Fibroblast of skin of left biceps (primary cell): ENCODE results near the gene APIP.
"Not testable (repeated sequence)": the region's sequence is repeated elsewhere in the genome, so short reads cannot be mapped to it uniquely, and the experiment has no call there.

ENCODE experiments used
- DNase-seq, 2 experiments: peaks; one replicate each; pipeline ENCODE4 v3.0.0-alpha.2; 2013; ENCODE audit warnings: low read depth in 2 of 2

Gene APIP

GRCh38 chr11:34926101-34926830, 10.1 kb upstream of the APIP start:
- DNase-seq = peak in 1 of 2 experiments; percentile 33

GRCh38 chr11:34924714-34925113, 8.5 kb upstream of the APIP start:
- DNase-seq = no peak

GRCh38 chr11:34921156-34921555, 5.0 kb upstream of the APIP start:
- DNase-seq = no peak

GRCh38 chr11:34916843-34917770, 928 bp upstream of the APIP start:
- no peak for DNase-seq

GRCh38 chr11:34915136-34916014, 804 bp downstream of the APIP start:
- DNase-seq = no peak

- DNase-seq = not testable (repeated sequence)
These were observed 2.6 kb downstream of the APIP start for GRCh38 chr11:34913556-34913955.

- no peak for DNase-seq
These were observed 4.5 kb downstream of the APIP start for GRCh38 chr11:34911676-34912075.

GRCh38 chr11:34910817-34911216, 5.4 kb downstream of the APIP start:
- no peak for DNase-seq

- DNase-seq = no peak
These were observed 6.2 kb downstream of the APIP start for GRCh38 chr11:34909955-34910354.

- no peak for DNase-seq
These were observed 6.8 kb downstream of the APIP start for GRCh38 chr11:34909415-34909814.

GRCh38 chr11:34907934-34908593, 8.1 kb downstream of the APIP start:
- DNase-seq = no peak

- no peak for DNase-seq
These were observed 10.5 kb downstream of the APIP start for GRCh38 chr11:34905666-34906065.

GRCh38 chr11:34904421-34904955, 11.7 kb downstream of the APIP start:
- DNase-seq = no peak

GRCh38 chr11:34899633-34900016, 16.6 kb downstream of the APIP start:
- DNase-seq = no peak

GRCh38 chr11:34898474-34898873, 17.7 kb downstream of the APIP start:
- no peak for DNase-seq

GRCh38 chr11:34897171-34897870, 18.9 kb downstream of the APIP start:
- no peak for DNase-seq

GRCh38 chr11:34896191-34896590, 20.0 kb downstream of the APIP start:
- not testable (repeated sequence) for DNase-seq

- DNase-seq = no peak
These were observed 22.8 kb downstream of the APIP start for GRCh38 chr11:34893416-34893815.

GRCh38 chr11:34891611-34892010, 24.6 kb downstream of the APIP start:
- DNase-seq = no peak

- DNase-seq = no peak
These were observed 25.4 kb downstream of the APIP start for GRCh38 chr11:34890812-34891211.
